GM23338 (cell line): ENCODE measurements around the gene CD180. TPM values are rescaled to one million over a fixed set of nuclear protein-coding genes. Genes with fewer than 3 reads are reported as not detected.

Experiments
- ATAC-seq: fragments of 200-7000 bp; cut with Tn5 transposase; 3 replicates; pipeline ENCODE4 v1.9.1; 2020
- DNase-seq: peaks from one replicate; pipeline ENCODE4 v3.0.0-alpha.2; 2015; ENCODE audit warnings: low spot score
- H2AFZ ChIP-seq: fragments of 200-600 bp; sonication (generic); 2 replicates; pipeline ENCODE4 v1.8.0; 2016; ENCODE audit warnings: antibody characterized with exemption, mild to moderate bottlenecking, moderate library complexity
- H3F3A ChIP-seq: fragments of 200-600 bp; sonication (generic); replicated peaks from 2 replicates; pipeline ENCODE4 v1.8.0; 2017; ENCODE audit warnings: antibody characterized with exemption, mixed run types, low read depth
- H3K27ac ChIP-seq: fragments of 200-600 bp; sonication (generic); 2 replicates; pipeline ENCODE4 v1.6.1; 2016; ENCODE audit warnings: low read depth
- H3K27me3 ChIP-seq: fragments of 200-600 bp; sonication (generic); 2 replicates; pipeline ENCODE4 v1.8.0; 2016; ENCODE audit warnings: mild to moderate bottlenecking, mixed run types, moderate library complexity; ENCODE audit not compliant: insufficient read depth
- H3K36me3 ChIP-seq: fragments of 200-600 bp; sonication (generic); 2 replicates; pipeline ENCODE4 v1.8.0; 2016; ENCODE audit warnings: mild to moderate bottlenecking; ENCODE audit not compliant: insufficient read depth
- H3K4me1 ChIP-seq: fragments of 200-600 bp; sonication (generic); 2 replicates; pipeline ENCODE4 v1.8.0; 2016; ENCODE audit warnings: mild to moderate bottlenecking, moderate library complexity; ENCODE audit not compliant: insufficient read depth
- H3K4me2 ChIP-seq: fragments of 200-600 bp; sonication (generic); 2 replicates; pipeline ENCODE4 v1.7.1; 2017; ENCODE audit warnings: mixed run types
- H3K4me3 ChIP-seq: fragments of 200-600 bp; sonication (generic); 2 replicates; pipeline ENCODE4 v1.6.1; 2016; ENCODE audit warnings: mixed run types
- H3K79me2 ChIP-seq: fragments of 200-600 bp; sonication (generic); replicated peaks from 2 replicates; pipeline ENCODE4 v1.8.0; 2017; ENCODE audit warnings: mild to moderate bottlenecking; ENCODE audit not compliant: insufficient read depth
- H3K9me2 ChIP-seq: fragments of 200-600 bp; sonication (generic); 2 replicates; pipeline ENCODE4 v1.8.0; 2017; ENCODE audit not compliant: insufficient read depth
- H4K20me1 ChIP-seq: fragments of 200-600 bp; sonication (generic); replicated peaks from 2 replicates; pipeline ENCODE4 v1.8.0; 2017; ENCODE audit warnings: mild to moderate bottlenecking; ENCODE audit not compliant: insufficient read depth
- H3K27ac Mint-ChIP-seq: 2 replicates; pipeline ENCODE4 v1.8.0; 2020; ENCODE audit warnings: inconsistent platforms, mild to moderate bottlenecking, moderate library complexity, mixed read lengths
- H3K27me3 Mint-ChIP-seq: 3 replicates; pipeline ENCODE4 v1.8.0; 2022; ENCODE audit warnings: low read depth, mild to moderate bottlenecking, moderate library complexity, mixed read lengths, inconsistent platforms; ENCODE audit not compliant: insufficient read depth, poor library complexity
- H3K36me3 Mint-ChIP-seq: 3 replicates; pipeline ENCODE4 v1.8.0; 2021; ENCODE audit warnings: low read depth, mild to moderate bottlenecking, inconsistent platforms, moderate library complexity, mixed read lengths
- H3K4me1 Mint-ChIP-seq: 3 replicates; pipeline ENCODE4 v1.8.0; 2020; ENCODE audit warnings: mild to moderate bottlenecking, inconsistent platforms, mixed read lengths
- H3K4me3 Mint-ChIP-seq: 3 replicates; pipeline ENCODE4 v1.8.0; 2021; ENCODE audit warnings: moderate library complexity, mild to moderate bottlenecking, inconsistent platforms, mixed read lengths
- H3K9me3 Mint-ChIP-seq: 3 replicates; pipeline ENCODE4 v1.8.0; 2020; ENCODE audit warnings: moderate library complexity, mild to moderate bottlenecking, inconsistent platforms, mixed read lengths
- CREB1 ChIP-seq: fragments of 250-450 bp; sonication (Bioruptor Pico); IDR thresholded peaks from 2 replicates; pipeline ENCODE4 v1.5.0; 2020; ENCODE audit warnings: low read depth, mild to moderate bottlenecking, moderate library complexity
- EZH2 ChIP-seq: fragments of 200-600 bp; sonication (generic); IDR thresholded peaks from one replicate; pipeline ENCODE4 v1.8.0; 2017; ENCODE audit warnings: antibody characterized with exemption, mild to moderate bottlenecking, low read depth; ENCODE audit not compliant: unreplicated experiment
- JUNB ChIP-seq: IDR thresholded peaks from one replicate; pipeline ENCODE4 v1.6.1; 2016; ENCODE audit warnings: antibody characterized with exemption; ENCODE audit not compliant: unreplicated experiment
- NANOG ChIP-seq: IDR thresholded peaks from 2 replicates; pipeline ENCODE4 v1.6.1; 2016; ENCODE audit warnings: antibody characterized with exemption, borderline replicate concordance
- POLR2AphosphoS5 ChIP-seq: IDR thresholded peaks from 2 replicates; pipeline ENCODE4 v1.6.1; 2016; ENCODE audit warnings: antibody characterized with exemption, low read depth
- STAT1 ChIP-seq: IDR thresholded peaks from one replicate; pipeline ENCODE4 v1.6.1; 2016; ENCODE audit warnings: antibody characterized with exemption; ENCODE audit not compliant: unreplicated experiment
- ZNF331 ChIP-seq: fragments of 250-450 bp; sonication (Bioruptor Pico); IDR thresholded peaks from 2 replicates; pipeline ENCODE4 v1.5.0; 2020; ENCODE audit warnings: low read depth, mild to moderate bottlenecking, moderate library complexity
- polyA plus RNA-seq: library from polyadenylated mRNA; unstranded; fragments of >200 nt; fragmentation: Nextera tagmentation; extraction: Ambion mirVana; gene quantifications from 2 replicates; pipeline ENCODE4 v1.2.1, GENCODE V29; 2016
- total RNA-seq: library from RNA; depleted of rRNA; stranded (reverse); fragments of >200 nt; shearing (Covaris generic); gene quantifications from 2 replicates; pipeline ENCODE4 v1.2.3, GENCODE V29; 2014
- TF ChIP-seq, protein P1 (sequence below): IDR thresholded peaks from one replicate; pipeline ENCODE4 v1.6.1; 2018; ENCODE audit warnings: antibody characterized with exemption; ENCODE audit not compliant: unreplicated experiment
- TF ChIP-seq, protein P2 (sequence below), 2 experiments: fragments of 200-600 bp in 1 of 2; sonication (generic) in 1 of 2; conservative IDR thresholded peaks; 2 replicates each; pipeline versions ENCODE4 v1.5.1 to v1.6.1; 2016 to 2017; ENCODE audit warnings: antibody characterized with exemption in 2 of 2, low read depth in 2 of 2, mild to moderate bottlenecking in 2 of 2, moderate library complexity in 1 of 2

The CD180 gene
- total and polyA plus RNA-seq, 2 experiments from 2014 or later = not detected

- Histone ChIP-seq H3K9me2 (no peaks in the 10 kb centered on the region), H3K79me2 (no peaks in the 10 kb centered on the region), H3K27me3 (no peaks in the 10 kb centered on the region), H3F3A (no peaks in the 10 kb centered on the region), H2AFZ (no peak overlapping the region), H3K27ac (no peak overlapping the region), H3K4me1 (no peaks in the 10 kb centered on the region), H4K20me1 (no peaks in the 10 kb centered on the region), H3K36me3 (no peaks in the 10 kb centered on the region), H3K4me2 (no peak overlapping the region), H3K4me3 (no peak overlapping the region)
- peaks cover 3% of the 10 kb centered on the region for H3K27me3 Mint-ChIP-seq
- H3K4me3 Mint-ChIP-seq = no peak overlapping the region
- H3K36me3 Mint-ChIP-seq = no peaks in the 10 kb centered on the region
- no peak for DNase-seq
- H3K27ac Mint-ChIP-seq = no peak overlapping the region
- no peak for ATAC-seq
- TF ChIP-seq, protein P1, sequence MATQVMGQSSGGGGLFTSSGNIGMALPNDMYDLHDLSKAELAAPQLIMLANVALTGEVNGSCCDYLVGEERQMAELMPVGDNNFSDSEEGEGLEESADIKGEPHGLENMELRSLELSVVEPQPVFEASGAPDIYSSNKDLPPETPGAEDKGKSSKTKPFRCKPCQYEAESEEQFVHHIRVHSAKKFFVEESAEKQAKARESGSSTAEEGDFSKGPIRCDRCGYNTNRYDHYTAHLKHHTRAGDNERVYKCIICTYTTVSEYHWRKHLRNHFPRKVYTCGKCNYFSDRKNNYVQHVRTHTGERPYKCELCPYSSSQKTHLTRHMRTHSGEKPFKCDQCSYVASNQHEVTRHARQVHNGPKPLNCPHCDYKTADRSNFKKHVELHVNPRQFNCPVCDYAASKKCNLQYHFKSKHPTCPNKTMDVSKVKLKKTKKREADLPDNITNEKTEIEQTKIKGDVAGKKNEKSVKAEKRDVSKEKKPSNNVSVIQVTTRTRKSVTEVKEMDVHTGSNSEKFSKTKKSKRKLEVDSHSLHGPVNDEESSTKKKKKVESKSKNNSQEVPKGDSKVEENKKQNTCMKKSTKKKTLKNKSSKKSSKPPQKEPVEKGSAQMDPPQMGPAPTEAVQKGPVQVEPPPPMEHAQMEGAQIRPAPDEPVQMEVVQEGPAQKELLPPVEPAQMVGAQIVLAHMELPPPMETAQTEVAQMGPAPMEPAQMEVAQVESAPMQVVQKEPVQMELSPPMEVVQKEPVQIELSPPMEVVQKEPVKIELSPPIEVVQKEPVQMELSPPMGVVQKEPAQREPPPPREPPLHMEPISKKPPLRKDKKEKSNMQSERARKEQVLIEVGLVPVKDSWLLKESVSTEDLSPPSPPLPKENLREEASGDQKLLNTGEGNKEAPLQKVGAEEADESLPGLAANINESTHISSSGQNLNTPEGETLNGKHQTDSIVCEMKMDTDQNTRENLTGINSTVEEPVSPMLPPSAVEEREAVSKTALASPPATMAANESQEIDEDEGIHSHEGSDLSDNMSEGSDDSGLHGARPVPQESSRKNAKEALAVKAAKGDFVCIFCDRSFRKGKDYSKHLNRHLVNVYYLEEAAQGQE = no peak
- TF ChIP-seq STAT1 = no peak
- no peaks in the 10 kb centered on the region for H3K9me3 Mint-ChIP-seq
- no peaks in the 10 kb centered on the region for H3K4me1 Mint-ChIP-seq
These were observed 48.8 kb downstream of the CD180 start for GRCh38 chr5:67147760-67148159.

GRCh38 chr5:67146981-67147380, 49.6 kb downstream of the CD180 start:
- Histone ChIP-seq H3K27me3 (no peaks in the 10 kb centered on the region), H4K20me1 (no peaks in the 10 kb centered on the region), H3K4me1 (no peaks in the 10 kb centered on the region), H3K9me2 (no peaks in the 10 kb centered on the region), H3F3A (no peaks in the 10 kb centered on the region), H3K4me3 (no peak overlapping the region), H2AFZ (no peak overlapping the region), H3K4me2 (no peak overlapping the region), H3K36me3 (no peaks in the 10 kb centered on the region), H3K79me2 (no peaks in the 10 kb centered on the region), H3K27ac (no peak overlapping the region)
- Mint-ChIP-seq H3K4me3 (no peak overlapping the region), H3K36me3 (no peaks in the 10 kb centered on the region), H3K4me1 (no peaks in the 10 kb centered on the region), H3K9me3 (no peaks in the 10 kb centered on the region), H3K27me3 (peaks cover 3% of the 10 kb centered on the region), H3K27ac (no peak overlapping the region)
- ATAC-seq (no peak), DNase-seq (no peak)
- TF ChIP-seq JUNB = no peak
- no peak for TF ChIP-seq POLR2AphosphoS5
- TF ChIP-seq, protein P1 = no peak
- TF ChIP-seq CREB1 = no peak
- no peak for TF ChIP-seq STAT1
- no peak for TF ChIP-seq NANOG
- TF ChIP-seq, protein P2, sequence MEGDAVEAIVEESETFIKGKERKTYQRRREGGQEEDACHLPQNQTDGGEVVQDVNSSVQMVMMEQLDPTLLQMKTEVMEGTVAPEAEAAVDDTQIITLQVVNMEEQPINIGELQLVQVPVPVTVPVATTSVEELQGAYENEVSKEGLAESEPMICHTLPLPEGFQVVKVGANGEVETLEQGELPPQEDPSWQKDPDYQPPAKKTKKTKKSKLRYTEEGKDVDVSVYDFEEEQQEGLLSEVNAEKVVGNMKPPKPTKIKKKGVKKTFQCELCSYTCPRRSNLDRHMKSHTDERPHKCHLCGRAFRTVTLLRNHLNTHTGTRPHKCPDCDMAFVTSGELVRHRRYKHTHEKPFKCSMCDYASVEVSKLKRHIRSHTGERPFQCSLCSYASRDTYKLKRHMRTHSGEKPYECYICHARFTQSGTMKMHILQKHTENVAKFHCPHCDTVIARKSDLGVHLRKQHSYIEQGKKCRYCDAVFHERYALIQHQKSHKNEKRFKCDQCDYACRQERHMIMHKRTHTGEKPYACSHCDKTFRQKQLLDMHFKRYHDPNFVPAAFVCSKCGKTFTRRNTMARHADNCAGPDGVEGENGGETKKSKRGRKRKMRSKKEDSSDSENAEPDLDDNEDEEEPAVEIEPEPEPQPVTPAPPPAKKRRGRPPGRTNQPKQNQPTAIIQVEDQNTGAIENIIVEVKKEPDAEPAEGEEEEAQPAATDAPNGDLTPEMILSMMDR (conservative IDR thresholded peaks at IDR 0.05; ENCODE audit: low read depth in 2 of 2) = no peak
- no peak for TF ChIP-seq EZH2
- TF ChIP-seq ZNF331 (CRISPR knock-in tag) = no peak
